Loucy (cell line): ENCODE measurements around the gene RB1.

Experiments
- EZH2phosphoT487 ChIP-seq: fragments of 200-600 bp; IDR thresholded peaks from 2 replicates; pipeline ENCODE4 v1.6.1; 2018; ENCODE audit warnings: antibody characterized with exemption, mild to moderate bottlenecking, moderate library complexity, borderline replicate concordance
- TF ChIP-seq, protein P1 (sequence below): fragments of 200-600 bp; sonication (generic); conservative IDR thresholded peaks from 2 replicates; pipeline ENCODE4 v1.5.1; 2014; ENCODE audit warnings: mild to moderate bottlenecking, antibody characterized with exemption, low read length

DNA sequence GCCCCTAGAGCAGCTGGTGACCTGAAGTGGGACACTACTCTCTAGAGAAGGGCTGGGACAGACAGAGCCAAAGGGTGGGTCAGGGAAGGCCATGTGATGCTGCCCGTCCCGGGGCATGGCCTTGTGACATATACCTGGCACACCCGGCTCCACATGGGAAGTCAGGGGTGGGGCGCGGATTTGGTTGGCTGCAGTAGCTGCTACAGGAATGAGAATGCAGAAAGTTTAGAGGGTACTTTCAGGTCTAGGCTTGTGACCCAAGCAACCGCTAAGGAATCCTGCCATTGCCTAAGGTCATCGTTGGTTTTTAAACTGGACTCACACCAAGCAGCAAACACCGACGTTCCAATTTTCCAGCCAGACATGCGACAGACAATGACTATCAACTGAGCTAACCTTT, 203.5 kb downstream of the RB1 start:
- TF ChIP-seq, protein P1, sequence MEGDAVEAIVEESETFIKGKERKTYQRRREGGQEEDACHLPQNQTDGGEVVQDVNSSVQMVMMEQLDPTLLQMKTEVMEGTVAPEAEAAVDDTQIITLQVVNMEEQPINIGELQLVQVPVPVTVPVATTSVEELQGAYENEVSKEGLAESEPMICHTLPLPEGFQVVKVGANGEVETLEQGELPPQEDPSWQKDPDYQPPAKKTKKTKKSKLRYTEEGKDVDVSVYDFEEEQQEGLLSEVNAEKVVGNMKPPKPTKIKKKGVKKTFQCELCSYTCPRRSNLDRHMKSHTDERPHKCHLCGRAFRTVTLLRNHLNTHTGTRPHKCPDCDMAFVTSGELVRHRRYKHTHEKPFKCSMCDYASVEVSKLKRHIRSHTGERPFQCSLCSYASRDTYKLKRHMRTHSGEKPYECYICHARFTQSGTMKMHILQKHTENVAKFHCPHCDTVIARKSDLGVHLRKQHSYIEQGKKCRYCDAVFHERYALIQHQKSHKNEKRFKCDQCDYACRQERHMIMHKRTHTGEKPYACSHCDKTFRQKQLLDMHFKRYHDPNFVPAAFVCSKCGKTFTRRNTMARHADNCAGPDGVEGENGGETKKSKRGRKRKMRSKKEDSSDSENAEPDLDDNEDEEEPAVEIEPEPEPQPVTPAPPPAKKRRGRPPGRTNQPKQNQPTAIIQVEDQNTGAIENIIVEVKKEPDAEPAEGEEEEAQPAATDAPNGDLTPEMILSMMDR = no peak
- TF ChIP-seq EZH2phosphoT487 = no peak
